Lower lobe of right lung (tissue), 2 donors: Measurements from ENCODE around the gene MMP23B. TPM values are rescaled to one million over a fixed set of nuclear protein-coding genes. Genes with fewer than 3 reads are reported as not detected.

Experiments
- ATAC-seq, 2 donors: fragments of 200-7000 bp; cut with Tn5 transposase; one replicate each; pipeline ENCODE4 v1.9.1; 2020 to 2022; ENCODE audit warnings: mild to moderate bottlenecking in 2 of 2, moderate library complexity in 2 of 2
- DNase-seq: peaks from one replicate; pipeline ENCODE4 v3.0.0-alpha.2; 2020
- H3K27ac ChIP-seq: fragments of 200-600 bp; one replicate; pipeline ENCODE4 v1.8.0; 2022
- H3K27me3 ChIP-seq: fragments of 200-600 bp; one replicate; pipeline ENCODE4 v1.8.0; 2022; ENCODE audit warnings: low read depth
- H3K36me3 ChIP-seq: fragments of 200-600 bp; one replicate; pipeline ENCODE4 v1.8.0; 2022; ENCODE audit warnings: mild to moderate bottlenecking
- H3K4me1 ChIP-seq: fragments of 200-600 bp; one replicate; pipeline ENCODE4 v1.8.0; 2022
- H3K4me3 ChIP-seq: fragments of 200-600 bp; one replicate; pipeline ENCODE4 v1.8.0; 2022; ENCODE audit warnings: mild to moderate bottlenecking
- H3K9me3 ChIP-seq: fragments of 200-600 bp; one replicate; pipeline ENCODE4 v1.8.0; 2022
- CTCF ChIP-seq: fragments of 200-600 bp; IDR thresholded peaks from one replicate; pipeline ENCODE4 v1.8.0; 2022; ENCODE audit warnings: antibody characterized with exemption, mild to moderate bottlenecking
- intact Hi-C: fragments of 100-400 bp; cut with DNase I; formaldehyde crosslinking; loops from one replicate; pipeline ENCODE4 v1.11.0; 2022
- total RNA-seq: library from RNA; stranded (reverse); fragmentation: NEBNext Ultra II Directional; extraction: Animal tissue kit (Norgen Biotek cat#: 25700); gene quantifications from one replicate; pipeline ENCODE4 v1.2.1, GENCODE V29; 2021
- donor health status: DM: no; HTN: yes; CAD: no; lungs with severe emphysema.

The MMP23B gene
- total RNA-seq, 1 donor from 2014 or later: 27.2 TPM

GRCh38 chr1:1598720-1599029 is 33.3 kb upstream of the MMP23B start:
- no peaks in the 10 kb centered on the region for H3K36me3 ChIP-seq
- intact Hi-C loops: no loop called here
- H3K4me1 ChIP-seq: peaks cover 16% of the 10 kb centered on the region
- TF ChIP-seq CTCF: no peak
- DNase-seq (no peak), ATAC-seq (no peak)
- no peaks in the 10 kb centered on the region for H3K9me3 ChIP-seq
- H3K27me3 ChIP-seq: peaks cover 28% of the 10 kb centered on the region
- H3K27ac ChIP-seq: no peak overlapping the region
- no peak overlapping the region for H3K4me3 ChIP-seq

- peaks cover 28% of the 10 kb centered on the region for H3K27me3 ChIP-seq
- H3K9me3 ChIP-seq: no peaks in the 10 kb centered on the region
- no peak overlapping the region for H3K27ac ChIP-seq
- H3K36me3 ChIP-seq: no peaks in the 10 kb centered on the region
- DNase-seq (peak; percentile 66), ATAC-seq (peak; percentile 41 to 45)
- H3K4me3 ChIP-seq: peak overlapping the region; percentile 42
- TF ChIP-seq CTCF: peak; percentile 12
- intact Hi-C loops: no loop called here
- H3K4me1 ChIP-seq: peaks cover 16% of the 10 kb centered on the region
Measured at GRCh38 chr1:1599030-1599934, 32.7 kb upstream of the MMP23B start.

GRCh38 chr1:1599935-1600860 is 31.8 kb upstream of the MMP23B start, which contains the start of gene FNDC10:
FNDC10 (minus strand) TSS chr1:1600135; CDS start chr1:1600015, 120 bp downstream.
- intact Hi-C loops: no loop called here
- no peak within 1 kb of the TSS for H3K27ac ChIP-seq
- DNase-seq (peak; percentile 47), ATAC-seq (peak in 1 of 2 donors; percentile 16)
- H3K4me3 ChIP-seq: peak within 1 kb of the TSS; percentile 54
- no peaks in the 10 kb centered on the region for H3K36me3 ChIP-seq
- H3K27me3 ChIP-seq: peaks cover 28% of the 10 kb centered on the region
- H3K4me1 ChIP-seq: peaks cover 16% of the 10 kb centered on the region
- H3K9me3 ChIP-seq: no peaks in the 10 kb centered on the region
- no peak for TF ChIP-seq CTCF

- H3K4me3 ChIP-seq: peak overlapping the region; percentile 54
- TF ChIP-seq CTCF: no peak
- H3K9me3 ChIP-seq: no peaks in the 10 kb centered on the region
- no peak for ATAC-seq
- peaks cover 16% of the 10 kb centered on the region for H3K4me1 ChIP-seq
- H3K27ac ChIP-seq: no peak overlapping the region
- H3K36me3 ChIP-seq: no peaks in the 10 kb centered on the region
- intact Hi-C loops: no loop called here
- H3K27me3 ChIP-seq: peaks cover 28% of the 10 kb centered on the region
- DNase-seq: no peak
Measured at GRCh38 chr1:1600861-1601563, 31.0 kb upstream of the MMP23B start.
